Measurements from ENCODE around the gene CAMK1D. TPM values are rescaled to one million over a fixed set of nuclear protein-coding genes. Genes with fewer than 3 reads are reported as not detected.
A peak's percentile ranks its signal among the peaks of the same experiment; 100 is the strongest.

The CAMK1D gene
- total RNA-seq, 2 donors from 2014 or later, result 4.8 to 14.5 TPM

GRCh38 chr10:12684784-12685183 lies 335.4 kb downstream of the CAMK1D start:
- WGBS, result 95% methylated on average over 8 of the region's 8 CpGs
- H3K27me3 ChIP-seq (replicated peaks; ENCODE audit: insufficient read depth), result no peaks in the 10 kb centered on the region
- H3K36me3 ChIP-seq, result no peaks in the 10 kb centered on the region
- no peak overlapping the region for H3K4me3 ChIP-seq
- DNase-seq (ENCODE audit: low spot score), result no peak
- intact Hi-C loops (cut with DNase I), result no loop called here
- no peak overlapping the region for H3K27ac ChIP-seq
- TF ChIP-seq POLR2A (IDR thresholded peaks at IDR 0.05) (no peak), POLR2AphosphoS5 (IDR thresholded peaks at IDR 0.05) (no peak)
- TF ChIP-seq, protein P1, sequence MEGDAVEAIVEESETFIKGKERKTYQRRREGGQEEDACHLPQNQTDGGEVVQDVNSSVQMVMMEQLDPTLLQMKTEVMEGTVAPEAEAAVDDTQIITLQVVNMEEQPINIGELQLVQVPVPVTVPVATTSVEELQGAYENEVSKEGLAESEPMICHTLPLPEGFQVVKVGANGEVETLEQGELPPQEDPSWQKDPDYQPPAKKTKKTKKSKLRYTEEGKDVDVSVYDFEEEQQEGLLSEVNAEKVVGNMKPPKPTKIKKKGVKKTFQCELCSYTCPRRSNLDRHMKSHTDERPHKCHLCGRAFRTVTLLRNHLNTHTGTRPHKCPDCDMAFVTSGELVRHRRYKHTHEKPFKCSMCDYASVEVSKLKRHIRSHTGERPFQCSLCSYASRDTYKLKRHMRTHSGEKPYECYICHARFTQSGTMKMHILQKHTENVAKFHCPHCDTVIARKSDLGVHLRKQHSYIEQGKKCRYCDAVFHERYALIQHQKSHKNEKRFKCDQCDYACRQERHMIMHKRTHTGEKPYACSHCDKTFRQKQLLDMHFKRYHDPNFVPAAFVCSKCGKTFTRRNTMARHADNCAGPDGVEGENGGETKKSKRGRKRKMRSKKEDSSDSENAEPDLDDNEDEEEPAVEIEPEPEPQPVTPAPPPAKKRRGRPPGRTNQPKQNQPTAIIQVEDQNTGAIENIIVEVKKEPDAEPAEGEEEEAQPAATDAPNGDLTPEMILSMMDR (IDR thresholded peaks at IDR 0.05), result no peak
- H3K9me3 ChIP-seq, result no peaks in the 10 kb centered on the region
- no peaks in the 10 kb centered on the region for H3K4me1 ChIP-seq (replicated peaks)

- 89% methylated on average over 11 of the region's 11 CpGs for WGBS
Observed at GRCh38 chr10:12685261-12686058, 336.1 kb downstream of the CAMK1D start.

GRCh38 chr10:12687996-12688395 lies 338.6 kb downstream of the CAMK1D start:
- intact Hi-C loops (cut with DNase I), result no loop called here
- Histone ChIP-seq H3K9me3 (no peaks in the 10 kb centered on the region), H3K4me1 (replicated peaks) (no peaks in the 10 kb centered on the region), H3K27me3 (replicated peaks; ENCODE audit: insufficient read depth) (no peaks in the 10 kb centered on the region), H3K4me3 (no peak overlapping the region), H3K27ac (no peak overlapping the region), H3K36me3 (no peaks in the 10 kb centered on the region)
- TF ChIP-seq, protein P1 (IDR thresholded peaks at IDR 0.05), result no peak
- no peak for TF ChIP-seq POLR2A (IDR thresholded peaks at IDR 0.05)
- no peak for TF ChIP-seq POLR2AphosphoS5 (IDR thresholded peaks at IDR 0.05)
- no peak for DNase-seq (ENCODE audit: low spot score)
- WGBS, result 87% methylated on average over 4 of the region's 4 CpGs

More at GRCh38 chr10:12685261-12686058, 336.1 kb downstream of the CAMK1D start:
- Histone ChIP-seq H3K4me3 (no peak overlapping the region), H3K27ac (no peak overlapping the region), H3K4me1 (replicated peaks) (no peaks in the 10 kb centered on the region), H3K9me3 (no peaks in the 10 kb centered on the region), H3K36me3 (no peaks in the 10 kb centered on the region), H3K27me3 (replicated peaks; ENCODE audit: insufficient read depth) (no peaks in the 10 kb centered on the region)
- TF ChIP-seq POLR2AphosphoS5 (IDR thresholded peaks at IDR 0.05), result no peak
- TF ChIP-seq POLR2A (IDR thresholded peaks at IDR 0.05), result no peak
- TF ChIP-seq, protein P1 (IDR thresholded peaks at IDR 0.05), result no peak
- no peak for DNase-seq (ENCODE audit: low spot score)
- intact Hi-C loops (cut with DNase I), result no loop called here

DNA sequence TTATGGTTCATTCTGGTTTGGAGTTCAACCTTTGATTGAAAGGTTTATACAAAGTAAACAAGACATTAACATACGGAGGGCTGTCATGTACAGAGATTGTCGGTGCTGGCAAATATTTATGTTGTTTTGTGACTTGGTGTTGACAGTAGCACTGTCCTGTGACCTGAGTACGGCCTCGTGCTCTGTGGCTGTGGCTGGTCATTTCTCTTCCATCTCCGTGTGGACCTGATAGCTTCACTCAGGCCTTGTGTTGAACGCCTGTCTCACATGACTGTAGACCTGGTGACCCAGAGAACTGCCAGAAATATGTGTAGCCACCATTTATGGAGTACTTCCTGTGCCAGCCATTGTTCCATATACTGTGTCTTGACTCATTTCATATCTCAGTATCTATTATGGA lies 340.5 kb downstream of the CAMK1D start:
- Histone ChIP-seq H3K4me3 (no peak overlapping the region), H3K27me3 (replicated peaks; ENCODE audit: insufficient read depth) (no peaks in the 10 kb centered on the region), H3K4me1 (replicated peaks) (no peaks in the 10 kb centered on the region), H3K36me3 (no peaks in the 10 kb centered on the region), H3K27ac (no peak overlapping the region), H3K9me3 (no peaks in the 10 kb centered on the region)
- DNase-seq (ENCODE audit: low spot score), result peak; percentile 22
- TF ChIP-seq POLR2A (IDR thresholded peaks at IDR 0.05), result no peak
- TF ChIP-seq, protein P1 (IDR thresholded peaks at IDR 0.05), result no peak
- TF ChIP-seq POLR2AphosphoS5 (IDR thresholded peaks at IDR 0.05), result peak; percentile 32
- 51% methylated on average over 6 of the region's 6 CpGs for WGBS
- intact Hi-C loops (cut with DNase I), result no loop called here
